ENCODE results near the gene RUFY4.

GRCh38 chr2:218020281-218020680 is 48.8 kb upstream of the RUFY4 start:
- TF ChIP-seq GTF2F1 (IDR thresholded peaks at IDR 0.05; ENCODE audit: low read depth, low read length) (no peak), JUND (IDR thresholded peaks at IDR 0.05; ENCODE audit: borderline replicate concordance, low read depth, low read length) (no peak), JUND (tag; IDR thresholded peaks at IDR 0.05; ENCODE audit: borderline replicate concordance, low read depth, low read length) (no peak), RCOR1 (IDR thresholded peaks at IDR 0.05; ENCODE audit: borderline replicate concordance in 1 of 2, low read depth in 2 of 2, low read length in 2 of 2) (no peak), FOSL1 (tag; conservative IDR thresholded peaks at IDR 0.05) (no peak), EP300 (IDR thresholded peaks at IDR 0.05; ENCODE audit: low read length) (no peak), CBFB (CRISPR knock-in tag; IDR thresholded peaks at IDR 0.05) (no peak), CTCF (IDR thresholded peaks at IDR 0.05 in 2 of 3, conservative IDR thresholded peaks at IDR 0.05 in 1 of 3; ENCODE audit: insufficient read depth in 2 of 3, low read depth in 1 of 3, low read length in 3 of 3) (no peak), KAT8 (IDR thresholded peaks at IDR 0.05; ENCODE audit: low read depth) (no peak), KHSRP (IDR thresholded peaks at IDR 0.05) (no peak), ATF4 (CRISPR knock-in tag; IDR thresholded peaks at IDR 0.05) (no peak), MAFK (IDR thresholded peaks at IDR 0.05; ENCODE audit: low read length) (no peak), MTA3 (IDR thresholded peaks at IDR 0.05; ENCODE audit: borderline replicate concordance) (no peak), SP1 (CRISPR knock-in tag; IDR thresholded peaks at IDR 0.05) (no peak)

All from K562 (cell line).